GM21529 (cell line): ENCODE results near the gene SLC13A3.

Source experiments
- ATAC-seq: cut with Tn5 transposase; IDR thresholded peaks from one replicate; pipeline ENCODE4 v1.9.1; 2021; ENCODE audit not compliant: unreplicated experiment

Gene SLC13A3

DNA sequence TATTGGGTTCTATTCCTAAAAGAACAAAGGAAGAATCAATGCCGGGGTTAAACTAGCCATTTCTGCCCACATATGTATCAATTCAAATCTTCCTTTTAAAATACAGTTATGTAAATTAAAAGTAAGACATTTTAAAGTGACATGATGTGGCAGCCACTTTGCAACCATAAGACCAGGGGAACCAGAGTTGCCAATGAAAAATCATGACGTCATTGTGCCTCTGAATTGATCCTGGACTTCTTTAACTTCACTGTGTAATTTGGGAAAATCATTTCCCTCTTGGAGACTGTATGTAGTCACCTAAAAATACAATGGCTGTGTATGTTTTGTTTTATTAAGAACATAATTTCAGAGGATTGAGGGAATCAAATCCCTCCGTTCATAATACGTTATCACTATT, 42.2 kb downstream of the SLC13A3 start:
- ATAC-seq = no peak

DNA sequence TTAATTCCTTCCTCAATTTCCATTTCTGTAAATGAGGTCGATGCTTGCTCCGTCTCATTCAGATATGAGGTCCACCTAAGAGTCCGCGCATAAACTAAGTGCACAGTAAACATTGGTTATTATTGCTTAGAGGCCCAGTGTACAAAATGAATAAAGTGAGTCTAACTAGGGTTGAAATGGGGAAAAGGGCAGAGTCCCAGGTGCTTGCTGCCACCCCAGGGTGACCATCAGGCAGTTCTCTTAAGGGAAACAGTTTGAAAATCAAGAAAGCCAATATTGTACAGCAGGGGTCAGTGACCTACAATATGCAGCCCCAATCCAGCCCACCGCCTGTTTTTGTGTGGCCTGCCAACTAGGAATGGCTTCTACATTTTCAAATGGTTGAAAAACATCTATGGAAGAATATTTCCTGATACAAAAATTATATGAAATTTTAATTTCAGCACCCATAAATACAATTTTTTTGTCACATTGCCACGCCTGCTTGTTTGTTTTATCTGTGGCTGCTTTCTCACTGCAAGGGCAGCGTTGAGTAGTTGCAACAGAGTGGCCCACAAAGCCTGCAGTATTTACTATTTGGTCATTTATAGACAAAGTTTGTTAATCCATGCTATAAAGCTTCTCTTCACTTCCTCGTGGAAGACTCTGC, 43.3 kb downstream of the SLC13A3 start:
- ATAC-seq = no peak

DNA sequence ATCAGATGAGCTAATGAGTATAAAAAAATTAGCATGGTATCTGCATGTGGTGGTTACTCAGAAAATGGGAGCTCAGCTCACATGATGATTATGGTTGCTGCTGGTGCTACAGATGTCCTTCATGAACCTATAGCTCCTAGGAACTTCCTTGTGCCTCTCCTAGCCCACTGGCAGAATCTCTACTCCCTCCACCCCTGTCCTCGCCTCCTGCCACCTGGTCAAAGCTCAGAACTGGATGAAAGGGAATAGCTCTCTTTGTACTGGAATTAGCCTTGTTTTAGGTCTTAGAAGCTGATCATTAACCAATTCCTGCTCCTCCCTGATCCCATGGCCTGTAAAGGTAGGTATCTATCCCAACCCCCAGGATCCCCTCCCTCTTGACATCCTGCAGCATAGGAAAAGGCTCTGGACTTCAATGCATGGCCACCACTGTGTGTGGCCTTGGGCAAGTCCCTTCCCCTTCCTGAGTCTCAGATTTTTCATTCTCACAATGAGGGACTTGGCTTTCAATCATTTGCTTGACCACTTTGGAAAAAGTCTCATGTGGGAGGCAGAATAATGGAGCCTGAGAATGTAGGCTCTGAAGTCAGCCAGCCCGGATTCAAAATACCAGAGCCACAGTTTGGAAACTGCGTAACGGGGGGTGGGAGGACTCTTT, 43.9 kb downstream of the SLC13A3 start:
- no peak for ATAC-seq

DNA sequence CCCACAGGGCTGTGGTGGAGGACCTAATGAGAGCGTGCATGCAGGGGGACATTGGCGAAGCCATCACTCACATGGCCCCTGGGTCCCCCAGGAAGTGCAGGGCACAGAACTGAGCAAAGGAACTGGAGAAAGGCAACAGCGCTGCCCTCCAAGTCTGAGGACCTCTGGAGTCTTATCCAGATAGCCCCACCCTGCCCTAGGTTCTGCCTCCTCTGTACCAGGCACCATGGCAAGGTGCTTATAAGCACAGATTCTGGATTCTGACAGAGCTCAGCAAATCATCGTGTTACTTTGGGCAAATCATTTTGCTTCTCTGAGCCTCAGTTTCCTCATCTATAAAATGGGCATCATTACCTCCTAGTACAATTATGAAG, 44.5 kb downstream of the SLC13A3 start:
- no peak for ATAC-seq

DNA sequence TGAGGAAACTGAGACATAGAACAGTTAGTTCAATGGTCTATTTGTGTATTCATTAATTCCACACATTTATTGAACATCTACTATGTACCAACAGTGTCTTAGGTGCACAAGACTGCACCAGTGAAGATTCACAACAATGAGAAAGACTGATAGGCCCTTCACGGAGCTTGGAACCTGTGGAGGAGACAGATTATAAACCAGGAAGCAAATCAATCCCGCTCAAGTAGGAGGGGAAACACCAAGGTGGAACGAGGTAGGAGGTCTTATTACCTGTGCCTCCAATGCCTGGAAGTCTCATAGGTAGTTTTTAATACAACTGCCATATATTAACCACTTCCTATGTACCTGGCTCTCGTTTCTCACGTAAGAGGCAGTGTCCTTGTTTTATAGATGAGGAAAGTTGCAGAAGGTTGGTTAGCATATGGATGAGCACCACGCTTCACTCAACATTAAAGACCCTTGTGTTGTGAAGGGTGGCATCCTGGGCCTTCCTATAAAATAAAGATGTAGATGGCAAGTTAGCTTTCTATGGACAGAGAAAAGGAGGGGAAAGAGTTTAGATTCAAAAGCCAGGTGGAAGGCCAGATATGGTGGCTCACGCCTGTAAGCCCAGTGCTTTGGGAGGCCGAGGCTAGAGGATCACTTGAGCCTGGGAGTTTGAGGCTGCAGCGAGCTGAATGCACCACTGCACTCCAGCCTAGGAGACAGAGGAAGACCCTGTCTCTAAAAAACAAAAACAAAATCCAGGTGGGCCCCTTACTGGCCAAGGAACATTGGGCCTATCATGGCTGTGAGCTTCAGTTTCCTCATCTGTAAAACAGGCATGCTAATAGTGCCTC, 45.1 kb downstream of the SLC13A3 start:
- no peak for ATAC-seq

DNA sequence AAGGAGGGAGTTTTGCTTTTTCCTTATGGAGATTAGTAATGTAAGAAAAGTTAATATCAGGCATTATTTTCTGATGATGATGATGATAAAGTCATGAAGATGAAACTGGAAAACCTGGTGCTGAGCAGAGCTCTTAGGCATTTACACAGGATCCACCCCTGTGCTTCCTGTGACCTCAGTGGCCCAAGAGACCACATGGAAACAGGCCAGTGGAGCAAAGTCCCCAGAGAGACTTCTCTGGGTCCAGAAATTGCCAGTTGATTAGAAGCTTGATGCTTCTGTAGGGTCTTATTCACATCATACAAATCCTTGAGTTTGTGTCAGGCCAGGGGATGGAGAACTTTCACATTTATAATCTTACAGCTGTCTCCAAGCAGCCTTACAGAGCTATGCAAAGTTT, 46.1 kb downstream of the SLC13A3 start:
- ATAC-seq = no peak

DNA sequence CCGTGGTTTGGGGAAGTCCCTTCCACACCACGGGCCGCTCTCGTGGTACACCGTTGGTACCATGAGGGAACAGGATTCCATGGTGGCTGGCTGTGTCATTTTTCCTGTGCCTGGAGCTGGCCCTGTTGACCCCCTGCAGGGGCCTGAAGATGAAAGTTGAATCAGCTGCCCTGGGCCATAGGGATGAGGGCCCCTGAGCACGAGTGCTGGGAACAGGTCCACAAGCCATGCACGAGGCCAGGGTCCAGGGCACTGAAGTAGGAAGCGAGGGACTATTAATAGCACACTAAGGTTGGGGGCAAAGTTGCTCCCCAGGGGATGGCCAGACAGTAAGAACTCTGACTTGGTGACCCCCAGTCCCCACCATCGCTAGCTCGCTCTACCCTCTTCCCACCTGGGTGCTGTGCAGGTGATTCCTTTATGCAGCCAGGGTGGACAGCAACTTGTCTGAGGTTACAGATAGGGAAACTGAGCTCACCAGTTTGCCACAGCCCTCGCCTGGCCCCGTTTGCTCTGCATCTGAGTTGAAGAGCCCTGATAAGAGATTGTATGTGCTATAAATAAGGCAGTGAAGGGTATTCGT, 46.6 kb downstream of the SLC13A3 start:
- no peak for ATAC-seq

DNA sequence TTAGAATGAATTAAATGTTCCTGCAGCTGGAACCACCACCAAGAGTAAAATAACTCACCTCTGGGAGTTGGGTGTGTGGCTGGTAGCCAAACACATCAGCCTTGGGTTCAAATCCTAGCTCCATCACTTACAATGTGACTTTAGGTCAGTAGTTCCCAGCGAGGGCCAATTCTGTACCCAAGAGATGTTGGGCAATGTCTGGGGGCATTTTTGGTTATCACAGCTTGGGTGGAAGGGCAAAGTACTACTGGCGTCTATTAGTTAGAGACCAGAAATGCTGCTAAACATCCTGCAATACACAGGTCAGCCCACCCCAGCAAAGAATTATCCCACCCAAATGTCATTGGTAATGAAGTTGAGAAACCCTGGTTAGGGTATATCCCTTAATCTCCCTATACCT, 48.8 kb downstream of the SLC13A3 start:
- no peak for ATAC-seq

DNA sequence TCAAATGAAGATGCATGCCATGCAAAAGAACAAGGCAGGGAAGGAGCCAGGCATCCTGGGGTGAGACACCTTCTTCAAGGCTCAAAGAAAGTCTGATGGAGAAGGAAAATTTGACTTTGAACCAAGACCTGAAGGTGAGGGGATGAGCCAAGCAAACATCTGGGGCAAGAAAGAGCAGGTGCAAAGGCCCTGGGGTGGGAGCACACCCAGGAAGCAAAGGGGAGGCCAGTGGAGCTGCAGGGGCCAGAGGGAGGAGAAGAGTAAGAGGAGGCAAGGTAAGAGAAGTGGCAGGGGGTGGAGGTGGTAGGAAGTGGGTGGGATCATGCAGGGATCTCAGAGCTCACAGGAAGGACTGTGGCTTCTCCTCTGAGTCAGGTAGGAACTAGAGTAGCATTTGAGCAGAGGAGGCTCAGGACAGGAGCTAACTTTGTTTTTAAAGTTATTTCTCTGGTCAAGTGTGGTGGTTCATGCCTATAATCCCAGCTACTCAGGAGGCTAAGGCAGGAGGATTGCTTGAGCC, 49.6 kb downstream of the SLC13A3 start:
- no peak for ATAC-seq

DNA sequence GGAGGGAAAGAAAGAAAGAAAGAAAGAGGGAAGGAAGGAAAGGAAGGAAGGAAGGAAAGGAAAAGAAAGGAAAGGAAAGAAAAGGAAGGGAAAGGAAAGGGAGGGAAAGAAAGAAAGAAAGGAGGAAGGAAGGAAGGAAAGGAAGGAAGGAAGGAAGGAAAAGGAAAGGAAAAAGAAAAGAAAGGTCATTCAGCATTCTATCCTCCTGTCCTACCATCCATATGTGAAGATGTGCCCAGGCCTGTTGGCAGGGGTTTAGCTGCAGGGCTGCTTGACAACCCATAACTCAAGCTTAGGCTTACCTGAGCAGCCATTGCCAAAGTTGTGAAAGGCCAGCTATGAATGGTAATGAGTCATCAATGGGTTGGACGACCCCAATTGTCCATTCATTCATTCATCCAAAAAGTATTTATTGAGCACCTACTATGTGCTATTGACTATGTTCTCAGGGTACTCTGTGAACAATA, 50.9 kb downstream of the SLC13A3 start:
- no peak for ATAC-seq

DNA sequence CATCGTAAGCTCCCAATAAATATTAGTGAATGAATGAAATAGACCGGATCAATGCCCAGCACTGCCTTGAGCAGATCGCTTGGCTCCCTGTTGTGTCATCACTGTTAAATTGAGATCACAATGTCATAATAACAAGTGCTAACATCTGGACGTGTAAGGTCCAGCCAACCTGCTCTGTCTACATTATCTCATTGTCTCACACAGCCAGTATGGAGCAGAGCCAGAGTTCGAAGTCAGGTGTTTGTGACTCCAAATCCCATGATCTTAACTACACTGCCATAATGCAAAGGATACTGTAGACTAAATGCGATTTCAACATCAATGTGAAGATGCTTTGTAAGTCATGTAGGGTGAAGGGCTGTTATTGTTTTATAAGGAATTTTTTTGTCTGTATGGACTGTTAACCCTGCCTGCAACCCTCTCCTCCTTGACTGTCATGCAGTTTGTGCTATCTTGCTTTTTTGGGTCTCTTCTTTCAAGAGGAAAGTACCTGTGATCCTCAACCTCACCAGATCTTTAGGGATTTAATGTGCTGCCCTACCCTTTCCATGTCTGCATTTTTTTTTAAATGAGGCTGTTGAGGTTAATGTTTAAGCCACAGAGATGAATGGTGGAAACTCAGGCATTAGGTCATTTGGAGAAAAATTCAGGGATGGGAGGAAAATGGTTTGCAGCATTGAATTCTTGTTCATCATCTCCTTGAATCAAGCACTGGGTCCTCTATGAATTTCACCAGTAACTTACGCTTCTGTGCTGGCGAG, 51.9 kb downstream of the SLC13A3 start:
- no peak for ATAC-seq

DNA sequence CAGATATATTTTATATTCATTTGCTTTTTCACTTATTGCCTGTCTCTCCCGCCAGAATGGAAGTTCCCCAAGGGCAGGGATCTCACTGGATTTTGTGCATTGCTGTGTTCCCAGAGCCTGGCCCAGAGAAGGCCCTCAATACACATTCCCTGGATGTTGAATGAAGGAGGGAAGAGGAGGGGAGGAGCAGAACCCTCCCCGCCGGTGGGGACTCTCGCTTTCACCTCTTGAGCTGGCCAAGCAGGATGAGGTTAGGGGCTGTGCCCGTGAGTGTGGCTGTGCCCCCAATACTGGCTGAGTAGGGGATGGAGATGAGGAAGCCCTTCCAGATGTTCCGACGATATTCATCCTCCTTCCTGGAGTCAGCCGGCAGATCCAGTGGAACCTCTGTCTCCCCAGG, 55.3 kb downstream of the SLC13A3 start:
- ATAC-seq = no peak

DNA sequence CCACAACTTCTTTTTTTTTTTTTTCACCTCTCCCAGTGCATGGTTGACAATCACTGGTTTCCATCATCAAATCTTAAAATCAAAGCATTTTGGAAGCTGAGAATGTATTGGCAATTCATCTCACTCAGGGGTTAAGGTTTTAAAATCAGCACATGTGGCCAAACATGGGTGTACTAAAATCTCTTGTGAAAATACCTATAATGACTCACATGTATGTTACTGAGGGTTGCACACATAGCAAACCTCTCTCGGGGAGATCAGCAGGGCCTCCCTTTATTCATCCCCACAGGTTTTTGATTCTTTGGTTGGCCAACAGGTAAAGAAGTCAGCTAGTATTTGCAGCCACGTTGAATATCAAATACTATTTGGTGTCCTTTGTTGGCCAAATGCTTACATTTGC, 56.5 kb downstream of the SLC13A3 start:
- ATAC-seq = no peak

DNA sequence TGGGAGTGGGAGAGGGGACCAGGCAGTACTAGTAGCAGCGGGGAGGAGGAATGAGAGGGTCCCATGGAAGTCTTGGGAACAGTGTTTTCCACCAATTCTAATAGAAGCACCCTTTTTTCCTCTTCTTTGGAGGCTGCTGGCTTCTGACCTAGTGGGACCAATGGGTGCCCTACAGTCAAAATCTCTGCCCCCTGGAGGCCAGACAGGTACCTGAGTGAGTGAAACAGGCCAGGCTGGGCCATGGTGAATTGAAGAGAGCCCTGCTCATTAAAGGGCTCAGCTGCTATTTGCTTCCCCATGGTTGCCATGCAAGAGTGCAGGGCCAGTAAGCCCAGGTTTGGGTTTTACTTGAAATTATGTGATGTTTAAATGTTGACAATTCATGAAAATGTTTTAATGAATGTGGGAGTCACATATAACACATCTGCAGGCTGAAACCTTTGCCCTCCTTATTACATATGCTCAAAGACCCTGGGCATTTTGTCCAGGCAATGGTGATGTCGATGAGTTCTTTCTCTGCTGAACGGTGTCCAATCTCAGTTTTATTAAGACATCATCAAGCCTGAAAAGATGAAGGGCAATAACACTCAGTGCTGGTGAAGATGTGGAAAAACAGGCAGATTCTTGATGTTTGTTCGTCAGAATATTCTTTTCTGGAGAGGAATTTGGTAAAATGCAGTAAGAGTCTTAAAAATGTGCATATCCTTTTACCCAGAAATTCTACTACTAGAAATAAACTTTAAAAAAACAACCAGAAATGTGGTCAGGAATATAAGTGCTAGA, 58.5 kb downstream of the SLC13A3 start:
- ATAC-seq = no peak

DNA sequence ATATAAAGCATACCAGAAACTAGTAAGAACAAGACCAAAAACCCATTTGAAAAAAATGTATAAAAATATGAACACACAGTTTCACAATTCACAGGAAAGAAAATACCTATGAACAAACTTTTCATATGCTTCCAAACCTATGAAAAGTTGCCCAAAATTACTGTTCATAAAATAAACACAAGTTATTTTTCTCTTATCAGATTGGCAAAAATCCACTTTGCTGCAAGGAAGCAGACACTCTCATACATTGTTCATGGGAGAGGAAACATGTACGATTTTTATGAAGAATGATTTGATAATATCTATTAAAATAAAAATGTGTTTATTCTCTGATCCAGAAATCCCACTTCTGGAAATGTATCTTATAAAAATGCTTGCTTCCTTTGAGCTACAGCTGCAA, 60.8 kb downstream of the SLC13A3 start:
- no peak for ATAC-seq

DNA sequence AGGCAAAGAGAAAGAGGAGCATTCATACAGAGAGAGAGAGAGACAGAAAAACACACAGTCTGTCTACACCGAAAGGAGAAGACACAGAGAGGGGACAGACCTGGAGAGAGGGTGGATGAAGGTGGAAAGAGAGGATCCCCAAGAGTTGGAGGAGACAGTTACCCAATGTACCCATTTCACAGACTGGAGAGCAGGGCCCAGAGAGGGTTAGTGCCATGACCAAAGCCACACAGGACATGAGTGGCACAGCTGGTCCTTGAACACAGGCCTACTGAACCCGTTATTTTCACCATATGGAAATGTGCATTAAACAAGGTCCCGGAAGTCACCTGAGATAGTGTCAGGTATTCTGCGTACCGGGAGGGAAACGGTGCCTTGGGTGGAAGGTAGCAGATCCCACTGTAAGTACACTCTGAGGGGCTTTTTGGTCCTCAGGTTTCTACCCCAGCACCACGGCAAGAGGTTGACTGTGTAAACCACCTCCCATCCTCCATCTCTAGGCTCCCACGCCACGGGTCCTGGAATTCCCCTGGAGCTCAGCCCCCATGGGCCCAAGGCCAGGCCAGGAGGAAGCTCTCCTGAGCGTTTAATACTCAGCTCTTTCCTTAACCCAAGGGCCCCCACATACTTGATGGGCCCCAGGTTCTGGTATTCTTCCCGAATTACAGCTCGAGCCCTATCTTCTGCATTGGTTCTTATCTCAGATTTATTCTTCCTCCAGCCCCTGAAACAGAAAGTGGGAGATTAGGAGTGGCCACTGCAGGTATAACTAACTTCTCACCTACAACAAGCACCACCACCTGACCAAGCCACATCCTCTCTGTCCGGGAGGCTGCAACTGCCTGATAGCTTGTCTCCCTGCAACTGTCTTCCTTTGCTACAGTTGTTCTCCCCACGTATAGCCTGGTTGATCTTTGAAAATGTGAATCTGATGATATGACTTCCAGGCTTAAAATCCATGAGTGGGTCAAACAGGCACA, 62.4 kb downstream of the SLC13A3 start:
- no peak for ATAC-seq

DNA sequence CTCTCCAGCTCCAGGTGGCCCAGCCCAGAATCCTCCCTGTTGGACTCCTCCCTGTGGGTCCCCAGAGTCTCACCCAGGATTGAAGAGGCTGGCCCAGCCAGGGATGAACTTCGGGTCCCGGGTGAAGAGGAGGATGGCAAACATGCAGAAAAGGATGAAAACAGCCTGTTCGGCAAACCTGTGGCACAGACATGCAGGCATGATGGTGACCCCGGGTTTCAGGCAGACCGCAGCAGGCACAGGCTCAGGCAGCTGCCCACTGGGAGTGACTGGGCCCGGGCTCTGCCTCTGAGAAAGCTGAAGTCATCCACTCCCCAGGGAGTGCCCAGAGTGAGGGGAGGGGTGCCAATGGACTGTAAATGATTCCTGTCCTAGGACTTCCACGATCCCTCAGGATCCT, 63.3 kb downstream of the SLC13A3 start:
- no peak for ATAC-seq

DNA sequence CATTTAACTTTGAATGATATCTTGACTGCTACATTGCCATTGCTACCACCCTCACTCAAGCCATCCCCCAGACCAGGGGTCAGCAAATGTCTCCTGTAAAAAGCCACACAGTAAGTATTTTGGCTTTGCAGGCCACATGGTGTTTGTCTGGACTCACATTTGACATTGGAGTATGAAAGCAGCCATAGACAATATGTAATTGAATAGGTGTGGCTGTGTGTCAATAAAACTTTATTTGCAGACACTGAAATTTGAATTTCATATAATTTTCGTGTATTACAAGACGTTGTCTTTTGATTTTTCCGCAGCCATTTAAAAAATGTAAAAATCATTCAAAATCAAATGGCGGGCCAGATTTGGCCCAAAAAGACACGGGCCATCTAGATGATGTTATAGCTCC, 64.5 kb downstream of the SLC13A3 start:
- ATAC-seq = no peak

DNA sequence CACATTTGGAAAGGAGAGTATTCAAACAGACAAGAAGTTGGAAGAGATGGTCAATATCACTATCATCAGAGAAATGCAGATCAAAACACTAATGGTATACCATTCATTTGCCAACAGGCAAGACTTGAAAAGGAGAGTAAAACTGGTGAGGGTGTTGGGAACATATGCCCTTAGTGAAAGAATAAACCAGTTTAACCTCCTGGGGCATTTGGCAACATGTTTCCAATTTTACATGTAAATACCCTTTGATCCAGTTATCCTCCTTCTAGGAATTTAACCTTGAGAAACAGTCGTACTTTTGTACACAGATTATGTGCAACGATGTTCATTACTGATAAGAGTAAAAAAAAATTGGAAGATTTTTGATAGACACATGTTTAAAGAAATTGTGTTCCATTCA, 66.8 kb downstream of the SLC13A3 start:
- no peak for ATAC-seq
